OCI-LY7 (cell line): ENCODE results near the gene RARG. TPM values are rescaled to one million over a fixed set of nuclear protein-coding genes. Genes with fewer than 3 reads are reported as not detected.

Experiments used
- BruUV-seq: library from RNA; stranded (reverse); fragments of 400-500 nt; replicated peaks from 2 replicates; lab custom pipeline; 2021; lab: Mats Ljungman, UMichigan
- CTCF ChIA-PET: fragments of 300-600 bp; sonication (Branson Sonifier 250); formaldehyde crosslinking; loops from one replicate; lab custom pipeline; 2022; ENCODE audit warnings: antibody characterized with exemption; ENCODE audit not compliant: unreplicated experiment; lab: Charles Lee
- POLR2A ChIA-PET: fragments of 300-600 bp; sonication (Branson Sonifier 250); formaldehyde crosslinking; loops from one replicate; lab custom pipeline; 2022; ENCODE audit warnings: antibody characterized with exemption; lab: Charles Lee
- DNase-seq: peaks from one replicate; pipeline ENCODE4 v3.0.0-alpha.2; 2015; ENCODE audit warnings: low spot score
- H2AFZ ChIP-seq: fragments of 200-600 bp; sonication (generic), shearing (Covaris generic); 2 replicates; pipeline ENCODE4 v1.6.1; 2014; ENCODE audit warnings: mild to moderate bottlenecking, antibody characterized with exemption, low read length, moderate library complexity
- H3K27ac ChIP-seq: fragments of 200-600 bp; sonication (generic); 2 replicates; pipeline ENCODE4 v1.5.1; 2014; ENCODE audit warnings: mixed run types, low read depth, mild to moderate bottlenecking, moderate library complexity, low read length, inconsistent platforms; ENCODE audit not compliant: poor library complexity, severe bottlenecking
- H3K36me3 ChIP-seq: fragments of 200-600 bp; sonication (generic); 2 replicates; pipeline ENCODE4 v1.6.1; 2014; ENCODE audit warnings: mild to moderate bottlenecking, antibody characterized with exemption, low read length, moderate library complexity, mixed read lengths; ENCODE audit not compliant: insufficient read depth
- H3K4me1 ChIP-seq: fragments of 200-600 bp; sonication (generic); 2 replicates; pipeline ENCODE4 v1.5.1; 2014; ENCODE audit warnings: mild to moderate bottlenecking, low read length; ENCODE audit not compliant: insufficient read depth, poor library complexity, severe bottlenecking
- H3K4me2 ChIP-seq: fragments of 200-600 bp; sonication (generic); 2 replicates; pipeline ENCODE4 v1.6.1; 2014; ENCODE audit warnings: mild to moderate bottlenecking, low read length
- H3K4me3 ChIP-seq: fragments of 200-600 bp; sonication (generic); 2 replicates; pipeline ENCODE4 v1.5.1; 2014; ENCODE audit warnings: mild to moderate bottlenecking, low read depth, low read length; ENCODE audit not compliant: poor library complexity, severe bottlenecking
- H3K79me2 ChIP-seq: fragments of 200-600 bp; sonication (generic); 2 replicates; pipeline ENCODE4 v1.6.1; 2016; ENCODE audit warnings: low read depth, mild to moderate bottlenecking, low read length, moderate library complexity, mixed read lengths; ENCODE audit not compliant: insufficient read depth
- H3K9me2 ChIP-seq: fragments of 200-600 bp; sonication (generic); 2 replicates; pipeline ENCODE4 v1.6.1; 2016; ENCODE audit warnings: mild to moderate bottlenecking, low read length, mixed read lengths; ENCODE audit not compliant: insufficient read depth
- H3K9me3 ChIP-seq: fragments of 200-600 bp; sonication (generic); 2 replicates; pipeline ENCODE4 v1.6.1; 2014; ENCODE audit warnings: mild to moderate bottlenecking, mixed run types, low read length, mixed read lengths
- H4K20me1 ChIP-seq: fragments of 200-600 bp; sonication (generic); 2 replicates; pipeline ENCODE4 v1.6.1; 2014; ENCODE audit warnings: mild to moderate bottlenecking, antibody characterized with exemption, low read length, moderate library complexity, mixed read lengths; ENCODE audit not compliant: insufficient read depth
- EZH2phosphoT487 ChIP-seq: fragments of 200-600 bp; sonication (generic); IDR thresholded peaks from 2 replicates; pipeline ENCODE4 v1.6.1; 2018; ENCODE audit warnings: low read depth, borderline replicate concordance, mild to moderate bottlenecking, mixed run types, antibody characterized with exemption, low read length, moderate library complexity, mixed read lengths
- intact Hi-C: fragments of 100-400 bp; cut with micrococcal nuclease; formaldehyde crosslinking; loops from one replicate; pipeline ENCODE4 v1.10.0; 2022; ENCODE audit not compliant: unreplicated experiment
- total RNA-seq, 2 experiments: library from RNA; depleted of rRNA in 1 of 2; stranded (reverse); fragments of >200 nt in 1 of 2; shearing (Covaris generic) in 1 of 2; gene quantifications; 2 replicates each; pipeline ENCODE4 v1.2.3, GENCODE V29; 2014 to 2022
- TF ChIP-seq, protein P1 (sequence below): fragments of 200-600 bp; sonication (generic); conservative IDR thresholded peaks from 2 replicates; pipeline ENCODE4 v1.5.1; 2014; ENCODE audit warnings: mild to moderate bottlenecking, antibody characterized with exemption, low read length, moderate library complexity, mixed read lengths

Gene RARG
- total RNA-seq, 2 experiments from 2014 or later, result 7.0 to 8.4 TPM

DNA sequence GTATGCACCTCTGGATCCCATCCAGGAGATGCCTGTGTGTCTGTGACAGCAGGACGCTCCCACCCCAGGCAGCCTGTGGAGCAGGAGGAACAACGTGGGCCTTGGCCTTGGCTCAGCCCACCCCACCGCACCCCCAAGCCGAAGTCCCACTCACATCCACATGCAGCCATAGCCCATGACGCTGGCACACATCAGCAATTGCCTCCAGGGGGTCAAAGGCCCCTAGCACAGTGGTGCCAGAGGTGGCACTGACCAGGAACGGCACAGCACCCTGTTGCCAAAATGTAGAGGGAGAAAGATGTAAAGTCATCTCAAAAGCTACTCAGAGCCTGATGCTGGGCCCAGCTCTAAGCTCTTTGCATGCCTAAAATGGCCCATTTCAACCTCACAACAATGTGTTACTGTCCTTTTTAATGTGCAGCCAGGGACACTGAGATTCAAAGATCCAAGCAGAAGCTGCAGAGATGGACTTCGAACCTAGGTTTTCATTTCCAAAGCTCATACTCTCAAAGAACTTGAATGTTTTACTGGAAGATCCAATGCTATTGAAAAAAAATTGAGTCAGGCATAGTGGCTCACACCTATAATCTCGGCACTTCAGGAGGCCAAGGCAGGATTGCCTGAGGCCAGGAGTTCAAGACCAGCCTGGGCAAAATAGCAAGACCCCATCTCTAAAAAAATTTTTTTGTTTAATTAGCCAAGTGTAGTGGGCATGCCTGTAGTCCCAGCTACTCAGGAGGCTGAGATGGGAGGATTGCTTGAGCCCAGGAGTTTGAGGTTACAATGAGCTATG is 70.7 kb downstream of the RARG start:
- H3K4me1 ChIP-seq, result peaks cover 11% of the 10 kb centered on the region
- ChIA-PET CTCF (interaction anchor here (0.8 to 2.4 kb wide), 2 partner anchors 51 to 160 kb away, joined by 3 to 14 read pairs; partner anchors contain the start of gene AAAS), POLR2A (interaction anchor here (0.8 to 3.0 kb wide), 3 partner anchors 16 to 48 kb away, joined by 3 to 12 read pairs (median 4); no protein-coding TSS in a partner anchor)

GRCh38 chr12:53160673-53161072 is 71.3 kb downstream of the RARG start:
- Histone ChIP-seq H3K4me3 (no peak overlapping the region), H3K27ac (no peak overlapping the region), H3K36me3 (no peaks in the 10 kb centered on the region), H2AFZ (no peak overlapping the region), H3K4me2 (no peak overlapping the region), H3K9me3 (no peaks in the 10 kb centered on the region), H3K4me1 (peaks cover 11% of the 10 kb centered on the region), H3K9me2 (no peaks in the 10 kb centered on the region), H4K20me1 (no peaks in the 10 kb centered on the region), H3K79me2 (no peaks in the 10 kb centered on the region)
- POLR2A ChIA-PET, result interaction anchor here (1.9 to 3.0 kb wide), 2 partner anchors 49 to 184 kb away, joined by 6 to 12 read pairs; no protein-coding TSS in a partner anchor
- BruUV-seq, result no TSS peak
- TF ChIP-seq, protein P1, sequence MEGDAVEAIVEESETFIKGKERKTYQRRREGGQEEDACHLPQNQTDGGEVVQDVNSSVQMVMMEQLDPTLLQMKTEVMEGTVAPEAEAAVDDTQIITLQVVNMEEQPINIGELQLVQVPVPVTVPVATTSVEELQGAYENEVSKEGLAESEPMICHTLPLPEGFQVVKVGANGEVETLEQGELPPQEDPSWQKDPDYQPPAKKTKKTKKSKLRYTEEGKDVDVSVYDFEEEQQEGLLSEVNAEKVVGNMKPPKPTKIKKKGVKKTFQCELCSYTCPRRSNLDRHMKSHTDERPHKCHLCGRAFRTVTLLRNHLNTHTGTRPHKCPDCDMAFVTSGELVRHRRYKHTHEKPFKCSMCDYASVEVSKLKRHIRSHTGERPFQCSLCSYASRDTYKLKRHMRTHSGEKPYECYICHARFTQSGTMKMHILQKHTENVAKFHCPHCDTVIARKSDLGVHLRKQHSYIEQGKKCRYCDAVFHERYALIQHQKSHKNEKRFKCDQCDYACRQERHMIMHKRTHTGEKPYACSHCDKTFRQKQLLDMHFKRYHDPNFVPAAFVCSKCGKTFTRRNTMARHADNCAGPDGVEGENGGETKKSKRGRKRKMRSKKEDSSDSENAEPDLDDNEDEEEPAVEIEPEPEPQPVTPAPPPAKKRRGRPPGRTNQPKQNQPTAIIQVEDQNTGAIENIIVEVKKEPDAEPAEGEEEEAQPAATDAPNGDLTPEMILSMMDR, result no peak
- no peak for TF ChIP-seq EZH2phosphoT487
- DNase-seq, result no peak
- CTCF ChIA-PET, result interaction anchor here (0.6 to 2.4 kb wide), 6 partner anchors 31 to 185 kb away, joined by 3 to 14 read pairs (median 5); partner anchors contain the start of gene AAAS
- intact Hi-C loops, result no loop called here

More for the DNA sequence above, 70.7 kb downstream of the RARG start:
- Histone ChIP-seq H3K79me2 (no peaks in the 10 kb centered on the region), H3K9me2 (no peaks in the 10 kb centered on the region), H3K9me3 (no peaks in the 10 kb centered on the region), H2AFZ (no peak overlapping the region), H3K4me3 (no peak overlapping the region), H4K20me1 (no peaks in the 10 kb centered on the region), H3K36me3 (no peaks in the 10 kb centered on the region), H3K4me2 (no peak overlapping the region), H3K27ac (no peak overlapping the region)
- no peak for TF ChIP-seq EZH2phosphoT487
- TF ChIP-seq, protein P1, result no peak
- DNase-seq, result no peak
- BruUV-seq, result no TSS peak
- intact Hi-C loops, result no loop called here

Other genes starting within 250 kb of the RARG start
- gene EIF4B, start 225.8 kb downstream of the RARG start, total RNA-seq (2014; rRNA removed; shearing (Covaris generic)), result 645 and 872 TPM in 2 replicates
- gene EIF4B, start 225.8 kb downstream of the RARG start, total RNA-seq (2022), result 745 and 898 TPM in 2 replicates
- gene TNS2, start 182.1 kb downstream of the RARG start, total RNA-seq (2014; rRNA removed; shearing (Covaris generic)), result 0.25 TPM in 1 of 2 replicates, not detected in the other
- 1.3 and 1.6 TPM in 2 replicates for gene TNS2, start 182.1 kb downstream of the RARG start, total RNA-seq (2022)
- gene SPRYD3, start 152.8 kb downstream of the RARG start, total RNA-seq (2014; rRNA removed; shearing (Covaris generic)), result 7.3 and 10.9 TPM in 2 replicates
- gene SPRYD3, start 152.8 kb downstream of the RARG start, total RNA-seq (2022), result 17.2 and 20.5 TPM in 2 replicates
- gene IGFBP6, start 134.5 kb downstream of the RARG start, total RNA-seq (2014; rRNA removed; shearing (Covaris generic)), result not detected in 2 replicates
- 1.2 and 2.9 TPM in 2 replicates for gene IGFBP6, start 134.5 kb downstream of the RARG start, total RNA-seq (2022)
- 0.06 and 0.08 TPM in 2 replicates for gene SOAT2, start 128.7 kb downstream of the RARG start, total RNA-seq (2014; rRNA removed; shearing (Covaris generic))
- gene SOAT2, start 128.7 kb downstream of the RARG start, total RNA-seq (2022), result 1.2 and 1.8 TPM in 2 replicates
- 26.1 and 31.6 TPM in 2 replicates for gene ZNF740, start 51.5 kb downstream of the RARG start, total RNA-seq (2014; rRNA removed; shearing (Covaris generic))
- 58.2 and 66.5 TPM in 2 replicates for gene ZNF740, start 51.5 kb downstream of the RARG start, total RNA-seq (2022)
- 18.9 and 25.8 TPM in 2 replicates for gene CSAD, start 51.3 kb downstream of the RARG start, total RNA-seq (2014; rRNA removed; shearing (Covaris generic))
- 26.9 and 32.0 TPM in 2 replicates for gene CSAD, start 51.3 kb downstream of the RARG start, total RNA-seq (2022)
- 48.6 and 51.7 TPM in 2 replicates for gene ITGB7, start 25.0 kb downstream of the RARG start, total RNA-seq (2014; rRNA removed; shearing (Covaris generic))
- 153 and 207 TPM in 2 replicates for gene ITGB7, start 25.0 kb downstream of the RARG start, total RNA-seq (2022)
- 77.4 and 78.2 TPM in 2 replicates for gene ESPL1, start 36.1 kb upstream of the RARG start, total RNA-seq (2014; rRNA removed; shearing (Covaris generic))
- 121 and 137 TPM in 2 replicates for gene ESPL1, start 36.1 kb upstream of the RARG start, total RNA-seq (2022)
- 348 and 394 TPM in 2 replicates for gene PFDN5, start 63.3 kb upstream of the RARG start, total RNA-seq (2014; rRNA removed; shearing (Covaris generic))
- 264 TPM in 2 replicates for gene PFDN5, start 63.3 kb upstream of the RARG start, total RNA-seq (2022)
- 41.0 and 53.4 TPM in 2 replicates for gene MYG1, start 67.5 kb upstream of the RARG start, total RNA-seq (2014; rRNA removed; shearing (Covaris generic))
- gene MYG1, start 67.5 kb upstream of the RARG start, total RNA-seq (2022), result 59.3 and 64.9 TPM in 2 replicates
- gene AAAS, start 89.4 kb upstream of the RARG start, total RNA-seq (2014; rRNA removed; shearing (Covaris generic)), result 85.5 and 95.6 TPM in 2 replicates
- 94.5 and 109 TPM in 2 replicates for gene AAAS, start 89.4 kb upstream of the RARG start, total RNA-seq (2022)
- 0.16 TPM in 1 of 2 replicates, not detected in the other for gene SP7, start 104.1 kb upstream of the RARG start, total RNA-seq (2014; rRNA removed; shearing (Covaris generic))
- 0.27 TPM in 1 of 2 replicates, not detected in the other for gene SP7, start 104.1 kb upstream of the RARG start, total RNA-seq (2022)
- gene SP1, start 148.0 kb upstream of the RARG start, total RNA-seq (2014; rRNA removed; shearing (Covaris generic)), result 47.3 and 58.9 TPM in 2 replicates
- gene SP1, start 148.0 kb upstream of the RARG start, total RNA-seq (2022), result 83.9 and 93.9 TPM in 2 replicates
- gene AMHR2, start 191.6 kb upstream of the RARG start, total RNA-seq (2014; rRNA removed; shearing (Covaris generic)), result not detected in 2 replicates
- not detected in 2 replicates for gene AMHR2, start 191.6 kb upstream of the RARG start, total RNA-seq (2022)
- gene PRR13, start 209.5 kb upstream of the RARG start, total RNA-seq (2014; rRNA removed; shearing (Covaris generic)), result 54.1 and 83.9 TPM in 2 replicates
- 219 and 230 TPM in 2 replicates for gene PRR13, start 209.5 kb upstream of the RARG start, total RNA-seq (2022)
- gene PCBP2, start 219.9 kb upstream of the RARG start, total RNA-seq (2014; rRNA removed; shearing (Covaris generic)), result 183 and 209 TPM in 2 replicates
- 1,015 and 1,037 TPM in 2 replicates for gene PCBP2, start 219.9 kb upstream of the RARG start, total RNA-seq (2022)